ENCODE data around the gene LRRC66.

LRRC66 gene

GRCh38 chr4:51958199-51958968 is 61.8 kb downstream of the LRRC66 start:
- TF ChIP-seq CTCF (IDR thresholded peaks at IDR 0.05; ENCODE audit: insufficient read depth, low read length, poor library complexity, severe bottlenecking), result no peak
- no peak for TF ChIP-seq EZH2phosphoT487 (conservative IDR thresholded peaks at IDR 0.05; ENCODE audit: low read length)
- Histone ChIP-seq H4K20me1 (ENCODE audit: low read depth, low read length) (no peaks in the 10 kb centered on the region), H3K9ac (ENCODE audit: low read length) (no peak overlapping the region), H3K4me2 (ENCODE audit: low read depth, low read length, poor library complexity, severe bottlenecking) (no peak overlapping the region), H3K9me2 (replicated peaks; ENCODE audit: insufficient read depth, low read length) (no peaks in the 10 kb centered on the region), H3K27ac (ENCODE audit: low read depth, low read length) (no peak overlapping the region), H2AFZ (ENCODE audit: low read depth, low read length, severe bottlenecking) (no peak overlapping the region), H3K4me3 (ENCODE audit: insufficient read depth, low read length, poor library complexity, severe bottlenecking) (no peak overlapping the region), H3K36me3 (ENCODE audit: low read length) (no peaks in the 10 kb centered on the region), H3K9me3 (ENCODE audit: insufficient read depth, low read length) (no peaks in the 10 kb centered on the region), H3F3A (ENCODE audit: insufficient read depth) (no peaks in the 10 kb centered on the region), H3K27me3 (ENCODE audit: low read length) (no peaks in the 10 kb centered on the region), H3K79me2 (ENCODE audit: insufficient read depth, low read length) (no peaks in the 10 kb centered on the region)

All from SU-DHL-6 (cell line).